GM18499 (cell line): Measurements from ENCODE around the gene MIA2.
"Not testable (repeated sequence)": the region's sequence is repeated elsewhere in the genome, so short reads cannot be mapped to it uniquely, and the experiment has no call there.

ENCODE experiments used
- ATAC-seq: cut with Tn5 transposase; IDR thresholded peaks from one replicate; pipeline ENCODE4 v1.9.1; 2021; ENCODE audit warnings: moderate number of reproducible peaks; ENCODE audit not compliant: insufficient read depth, unreplicated experiment

MIA2 gene

GRCh38 chr14:39233680-39234326, at the start of gene MIA2:
TSS of gene MIA2 (plus strand) at chr14:39233915. CDS start at chr14:39234115, 200 bp downstream.
- ATAC-seq: no peak

GRCh38 chr14:39184628-39185255, 49.0 kb upstream of the MIA2 start:
- ATAC-seq: no peak

GRCh38 chr14:39185256-39186049, 48.3 kb upstream of the MIA2 start:
- ATAC-seq: no peak

GRCh38 chr14:39186941-39187525, 46.7 kb upstream of the MIA2 start:
- no peak for ATAC-seq

- no peak for ATAC-seq
These were observed 29.8 kb upstream of the MIA2 start for GRCh38 chr14:39203659-39204606.

- not testable (repeated sequence) for ATAC-seq
These were observed 26.3 kb upstream of the MIA2 start for GRCh38 chr14:39207430-39207829.

GRCh38 chr14:39211109-39211741, 22.5 kb upstream of the MIA2 start:
- no peak for ATAC-seq

- ATAC-seq: no peak
These were observed 21.7 kb upstream of the MIA2 start for GRCh38 chr14:39212034-39212433.

GRCh38 chr14:39212693-39213092, 21.0 kb upstream of the MIA2 start:
- no peak for ATAC-seq

GRCh38 chr14:39217214-39217879, 16.4 kb upstream of the MIA2 start:
- no peak for ATAC-seq

GRCh38 chr14:39218171-39218769, 15.4 kb upstream of the MIA2 start:
- ATAC-seq: no peak

GRCh38 chr14:39219075-39219499, 14.6 kb upstream of the MIA2 start:
- ATAC-seq: no peak

- ATAC-seq: not testable (repeated sequence)
These were observed 13.2 kb upstream of the MIA2 start for GRCh38 chr14:39220473-39220872.

GRCh38 chr14:39228044-39228443, 5.7 kb upstream of the MIA2 start:
- no peak for ATAC-seq

- ATAC-seq: no peak
These were observed 5.0 kb upstream of the MIA2 start for GRCh38 chr14:39228509-39229221.

- ATAC-seq: no peak
These were observed 4.5 kb upstream of the MIA2 start for GRCh38 chr14:39229222-39229543.

GRCh38 chr14:39229601-39230110, 4.1 kb upstream of the MIA2 start:
- ATAC-seq: no peak
